CD8-positive, alpha-beta memory T cell (primary cell): ENCODE measurements around the gene NDUFS1. TPM values are rescaled to one million over a fixed set of nuclear protein-coding genes. Genes with fewer than 3 reads are reported as not detected.
"Not testable (repeated sequence)": the region's sequence is repeated elsewhere in the genome, so short reads cannot be mapped to it uniquely, and the experiment has no call there.

Source experiments
- CTCF ChIA-PET: fragments of 350-600 bp; sonication (Branson Sonifier 250); formaldehyde crosslinking; loops from one replicate; lab custom pipeline; 2021; ENCODE audit warnings: antibody characterized with exemption; lab: Charles Lee
- POLR2A ChIA-PET: fragments of 350-600 bp; sonication (Branson Sonifier 250); formaldehyde crosslinking; loops from one replicate; lab custom pipeline; 2021; ENCODE audit warnings: antibody characterized with exemption; lab: Charles Lee
- DNase-seq, 5 donors: peaks; one replicate each; pipeline versions ENCODE4 v3.0.0 to v3.0.0-alpha.2; 2020 to 2022; ENCODE audit warnings: mixed read lengths in 1 of 5
- H3K27ac ChIP-seq: one replicate; pipeline ENCODE4 v1.7.0; 2013; ENCODE audit warnings: low read depth, mild to moderate bottlenecking, low read length, moderate library complexity
- H3K27me3 ChIP-seq: 2 replicates; pipeline ENCODE4 v1.7.0; 2013; ENCODE audit warnings: low read length, mild to moderate bottlenecking; ENCODE audit not compliant: insufficient read depth, poor library complexity, severe bottlenecking
- H3K36me3 ChIP-seq: 2 replicates; pipeline ENCODE4 v1.7.0; 2013; ENCODE audit warnings: mild to moderate bottlenecking, low read length, moderate library complexity; ENCODE audit not compliant: insufficient read depth
- H3K4me1 ChIP-seq: 2 replicates; pipeline ENCODE4 v1.7.0; 2013; ENCODE audit warnings: mild to moderate bottlenecking, low read length, moderate library complexity; ENCODE audit not compliant: insufficient read depth
- H3K4me3 ChIP-seq: 2 replicates; pipeline ENCODE4 v1.7.0; 2013; ENCODE audit warnings: mild to moderate bottlenecking, low read length
- H3K9me3 ChIP-seq: 2 replicates; pipeline ENCODE4 v1.7.0; 2013; ENCODE audit warnings: mild to moderate bottlenecking, low read length
- H3K27ac Mint-ChIP-seq, 8 donors: one replicate each; pipeline ENCODE4 v1.8.0; 2020 to 2021; ENCODE audit warnings: mixed read lengths in 8 of 8, mild to moderate bottlenecking in 6 of 8, inconsistent platforms in 3 of 8, moderate library complexity in 3 of 8
- H3K27me3 Mint-ChIP-seq, 2 donors: one replicate each; pipeline ENCODE4 v1.8.0; 2020 to 2021; ENCODE audit warnings: mixed read lengths in 2 of 2, mild to moderate bottlenecking in 1 of 2, moderate library complexity in 1 of 2
- H3K36me3 Mint-ChIP-seq, 3 donors: one replicate each; pipeline ENCODE4 v1.8.0; 2020 to 2021; ENCODE audit warnings: mixed read lengths in 3 of 3, inconsistent platforms in 1 of 3, mild to moderate bottlenecking in 1 of 3
- H3K4me1 Mint-ChIP-seq, 3 donors: one replicate each; pipeline ENCODE4 v1.8.0; 2020 to 2021; ENCODE audit warnings: mixed read lengths in 3 of 3, inconsistent platforms in 1 of 3, mild to moderate bottlenecking in 1 of 3
- H3K4me3 Mint-ChIP-seq, 7 donors: one replicate each; pipeline ENCODE4 v1.8.0; 2020 to 2021; ENCODE audit warnings: mixed read lengths in 7 of 7, mild to moderate bottlenecking in 6 of 7, moderate library complexity in 4 of 7, inconsistent platforms in 2 of 7
- H3K9me3 Mint-ChIP-seq, 5 donors: one replicate each; pipeline ENCODE4 v1.8.0; 2020 to 2022; ENCODE audit warnings: mixed read lengths in 5 of 5, mild to moderate bottlenecking in 3 of 5, moderate library complexity in 2 of 5, inconsistent platforms in 1 of 5
- polyA plus RNA-seq: library from polyadenylated mRNA; unstranded; fragments of 300-500 nt; fragmentation: Illumina TruSeq; gene quantifications from one replicate; pipeline ENCODE4 v1.2.3, GENCODE V29; 2021
- total RNA-seq, 2 experiments: library from RNA; stranded (reverse); gene quantifications; one replicate each; pipeline ENCODE4 v1.2.3, GENCODE V29; 2021

The NDUFS1 gene
- total and polyA plus RNA-seq, 3 experiments from 2014 or later: 38.1 to 106 (median 102) TPM

GRCh38 chr2:206115026-206115578 lies 44.1 kb downstream of the NDUFS1 start:
- H3K4me1 Mint-ChIP-seq: no peaks in the 10 kb centered on the region
- no peak for DNase-seq
- no peaks in the 10 kb centered on the region for H3K9me3 ChIP-seq
- no peaks in the 10 kb centered on the region for H3K4me1 ChIP-seq
- no peaks in the 10 kb centered on the region for H3K36me3 ChIP-seq
- POLR2A ChIA-PET: no interaction called here
- no peak overlapping the region for H3K4me3 ChIP-seq
- CTCF ChIA-PET: no interaction called here
- no peaks in the 10 kb centered on the region for H3K27me3 ChIP-seq
- peaks cover 4 to 21% (median 10%) of the 10 kb centered on the region in 3 donors for H3K36me3 Mint-ChIP-seq
- H3K9me3 Mint-ChIP-seq: peaks cover 0 to 9% (median 2%) of the 10 kb centered on the region in 5 donors
- H3K27ac ChIP-seq: no peak overlapping the region
- no peaks in the 10 kb centered on the region for H3K27me3 Mint-ChIP-seq
- no peak overlapping the region for H3K27ac Mint-ChIP-seq
- no peak overlapping the region for H3K4me3 Mint-ChIP-seq

GRCh38 chr2:206112846-206113547 lies 46.2 kb downstream of the NDUFS1 start:
- Mint-ChIP-seq H3K36me3 (peaks cover 0 to 13% (median 7%) of the 10 kb centered on the region in 3 donors), H3K27me3 (no peaks in the 10 kb centered on the region), H3K4me3 (no peak overlapping the region), H3K4me1 (no peaks in the 10 kb centered on the region), H3K27ac (no peak overlapping the region), H3K9me3 (peaks cover 0 to 7% (median 0%) of the 10 kb centered on the region in 5 donors)
- no peaks in the 10 kb centered on the region for H3K4me1 ChIP-seq
- ChIA-PET CTCF (no interaction called here), POLR2A (no interaction called here)
- no peaks in the 10 kb centered on the region for H3K9me3 ChIP-seq
- no peaks in the 10 kb centered on the region for H3K27me3 ChIP-seq
- no peak for DNase-seq
- H3K4me3 ChIP-seq: no peak overlapping the region
- H3K36me3 ChIP-seq: no peaks in the 10 kb centered on the region
- H3K27ac ChIP-seq: no peak overlapping the region

DNA sequence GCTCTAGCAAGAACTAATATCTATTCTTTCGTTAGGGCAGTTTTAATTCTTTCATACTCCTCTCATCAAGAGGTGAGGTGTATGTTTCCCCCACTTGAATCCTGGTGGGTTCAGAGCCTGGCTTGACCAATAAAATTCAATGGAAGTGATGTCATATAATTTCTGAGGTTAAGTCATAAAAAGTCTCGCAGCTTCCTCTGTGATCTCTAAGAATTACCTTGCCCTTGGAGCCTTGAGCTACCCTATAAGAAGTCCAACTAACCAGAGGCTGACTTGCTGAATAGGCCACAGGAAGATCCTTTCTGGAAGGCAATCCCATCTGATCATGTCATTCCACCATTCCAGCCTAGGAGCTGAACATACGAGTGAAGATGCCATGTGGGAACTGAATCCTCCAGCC lies 47.1 kb downstream of the NDUFS1 start:
- Mint-ChIP-seq H3K4me3 (no peak overlapping the region), H3K4me1 (no peaks in the 10 kb centered on the region), H3K27me3 (no peaks in the 10 kb centered on the region), H3K27ac (no peak overlapping the region), H3K9me3 (peaks cover 0 to 7% (median 0%) of the 10 kb centered on the region in 5 donors), H3K36me3 (peaks cover 0 to 13% (median 7%) of the 10 kb centered on the region in 3 donors)
- no peaks in the 10 kb centered on the region for H3K27me3 ChIP-seq
- DNase-seq: no peak
- H3K9me3 ChIP-seq: no peaks in the 10 kb centered on the region
- no peaks in the 10 kb centered on the region for H3K36me3 ChIP-seq
- H3K27ac ChIP-seq: no peak overlapping the region
- CTCF ChIA-PET: no interaction called here
- H3K4me1 ChIP-seq: no peaks in the 10 kb centered on the region
- POLR2A ChIA-PET: no interaction called here
- H3K4me3 ChIP-seq: no peak overlapping the region

GRCh38 chr2:206108713-206109112 lies 50.5 kb downstream of the NDUFS1 start:
- H3K27me3 ChIP-seq: no peaks in the 10 kb centered on the region
- POLR2A ChIA-PET: no interaction called here
- peaks cover 0 to 7% (median 0%) of the 10 kb centered on the region in 5 donors for H3K9me3 Mint-ChIP-seq
- no peaks in the 10 kb centered on the region for H3K9me3 ChIP-seq
- H3K27me3 Mint-ChIP-seq: no peaks in the 10 kb centered on the region
- H3K27ac Mint-ChIP-seq: peak overlapping the region in 1 of 8 donors; percentile 68
- peaks cover 0 to 4% (median 3%) of the 10 kb centered on the region in 3 donors for H3K36me3 Mint-ChIP-seq
- H3K36me3 ChIP-seq: no peaks in the 10 kb centered on the region
- no peak overlapping the region for H3K4me3 Mint-ChIP-seq
- no peaks in the 10 kb centered on the region for H3K4me1 Mint-ChIP-seq
- DNase-seq: no peak
- CTCF ChIA-PET: no interaction called here
- no peak overlapping the region for H3K27ac ChIP-seq
- no peak overlapping the region for H3K4me3 ChIP-seq
- no peaks in the 10 kb centered on the region for H3K4me1 ChIP-seq

DNA sequence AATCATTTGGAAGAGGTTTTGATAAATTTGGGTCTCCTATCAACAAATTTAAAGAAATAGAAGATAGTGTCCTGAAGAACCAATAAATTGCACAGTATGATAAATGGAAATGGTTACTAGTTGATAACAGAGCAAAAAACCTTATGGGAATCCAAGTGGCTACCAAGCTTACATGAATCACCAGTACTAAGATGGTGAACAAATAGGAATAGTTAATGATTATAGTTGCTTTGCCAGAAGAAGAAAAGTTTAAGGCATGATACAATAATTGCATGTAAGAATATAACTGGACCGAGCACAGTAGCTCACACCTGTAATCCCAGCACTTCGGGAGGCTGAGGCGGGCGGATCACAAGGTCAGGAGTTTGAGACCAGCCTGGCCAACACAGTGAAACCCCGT lies 53.7 kb downstream of the NDUFS1 start:
- ChIA-PET POLR2A (no interaction called here), CTCF (no interaction called here)
- Histone ChIP-seq H3K27ac (no peak overlapping the region), H3K4me3 (no peak overlapping the region), H3K4me1 (no peaks in the 10 kb centered on the region), H3K36me3 (no peaks in the 10 kb centered on the region), H3K27me3 (no peaks in the 10 kb centered on the region), H3K9me3 (no peaks in the 10 kb centered on the region)
- Mint-ChIP-seq H3K27ac (no peak overlapping the region), H3K27me3 (no peaks in the 10 kb centered on the region), H3K36me3 (peaks cover 0 to 4% (median 0%) of the 10 kb centered on the region in 3 donors), H3K4me3 (no peak overlapping the region), H3K4me1 (no peaks in the 10 kb centered on the region), H3K9me3 (no peaks in the 10 kb centered on the region)
- DNase-seq: no peak

DNA sequence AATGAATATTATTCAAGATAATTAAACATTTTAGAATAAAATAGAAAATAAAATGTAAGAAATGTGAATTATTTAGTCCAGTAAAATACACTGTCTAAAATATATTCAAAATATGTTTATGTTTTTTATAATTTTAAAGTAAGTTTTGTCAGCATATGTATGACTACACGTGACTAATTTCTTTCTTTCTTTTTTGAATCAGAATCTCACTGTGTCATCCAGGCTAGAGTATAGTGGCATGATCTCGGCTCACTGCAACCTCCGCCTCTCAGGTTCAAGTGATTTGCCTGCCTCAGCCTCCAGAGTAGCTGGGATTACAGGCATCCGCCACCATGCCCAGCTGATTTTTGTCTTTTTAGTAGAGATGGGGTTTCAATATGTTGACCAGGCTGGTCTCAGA lies 54.2 kb downstream of the NDUFS1 start:
- H3K36me3 ChIP-seq: no peaks in the 10 kb centered on the region
- Mint-ChIP-seq H3K4me3 (no peak overlapping the region), H3K27me3 (no peaks in the 10 kb centered on the region), H3K4me1 (no peaks in the 10 kb centered on the region), H3K27ac (no peak overlapping the region), H3K9me3 (no peaks in the 10 kb centered on the region), H3K36me3 (peaks cover 0 to 4% (median 0%) of the 10 kb centered on the region in 3 donors)
- H3K4me1 ChIP-seq: no peaks in the 10 kb centered on the region
- H3K9me3 ChIP-seq: no peaks in the 10 kb centered on the region
- no peak for DNase-seq
- H3K4me3 ChIP-seq: no peak overlapping the region
- H3K27me3 ChIP-seq: no peaks in the 10 kb centered on the region
- no peak overlapping the region for H3K27ac ChIP-seq
- ChIA-PET POLR2A (no interaction called here), CTCF (no interaction called here)

GRCh38 chr2:206098872-206099271 lies 60.4 kb downstream of the NDUFS1 start:
- H3K27ac ChIP-seq, H3K4me3 Mint-ChIP-seq, H3K4me1 ChIP-seq, DNase-seq, H3K27me3 Mint-ChIP-seq, H3K36me3 Mint-ChIP-seq, H3K9me3 ChIP-seq, H3K4me3 ChIP-seq, H3K27ac Mint-ChIP-seq, H3K36me3 ChIP-seq, H3K4me1 Mint-ChIP-seq, POLR2A ChIA-PET, H3K9me3 Mint-ChIP-seq, H3K27me3 ChIP-seq: not testable (repeated sequence)
- CTCF ChIA-PET: interaction anchor here (1.7 kb wide), 1 partner anchor 13 kb away, joined by 3 read pairs; the partner anchor contains the start of gene INO80D

GRCh38 chr2:206098471-206098870 lies 60.8 kb downstream of the NDUFS1 start:
- CTCF ChIA-PET: interaction anchor here (1.7 kb wide), 1 partner anchor 12 kb away, joined by 3 read pairs; the partner anchor contains the start of gene INO80D
- peaks cover 0 to under 1% (median 0%) of the 10 kb centered on the region in 3 donors for H3K4me1 Mint-ChIP-seq

More at GRCh38 chr2:206098471-206098870, 60.8 kb downstream of the NDUFS1 start:
- H3K9me3 ChIP-seq: no peaks in the 10 kb centered on the region
- Mint-ChIP-seq H3K9me3 (no peaks in the 10 kb centered on the region), H3K4me3 (no peak overlapping the region), H3K27ac (no peak overlapping the region), H3K36me3 (peaks cover 0 to 4% (median under 1%) of the 10 kb centered on the region in 3 donors), H3K27me3 (no peaks in the 10 kb centered on the region)
- POLR2A ChIA-PET: no interaction called here
- no peak overlapping the region for H3K4me3 ChIP-seq
- H3K27ac ChIP-seq: no peak overlapping the region
- H3K4me1 ChIP-seq: no peaks in the 10 kb centered on the region
- H3K36me3 ChIP-seq: no peaks in the 10 kb centered on the region
- H3K27me3 ChIP-seq: no peaks in the 10 kb centered on the region
- DNase-seq: no peak
